Suppressor macrophage treated with lipopolysaccharide for 1 hour (primary cell): Measurements from ENCODE around the gene METTL6.
"Not testable (repeated sequence)": the region's sequence is repeated elsewhere in the genome, so short reads cannot be mapped to it uniquely, and the experiment has no call there.

Experiments used
- DNase-seq, 3 donors: peaks; one replicate each; pipeline ENCODE4 v3.0.0-alpha.2; 2020 to 2022

Gene METTL6

GRCh38 chr3:15403495-15403894 is 23.8 kb downstream of the METTL6 start:
- DNase-seq: peak in 1 of 3 donors; percentile 46

GRCh38 chr3:15401936-15402335 is 25.4 kb downstream of the METTL6 start:
- DNase-seq: no peak

- DNase-seq: no peak
These were observed 27.4 kb downstream of the METTL6 start for GRCh38 chr3:15399970-15400369.

- DNase-seq: peak in 1 of 3 donors; percentile 40
These were observed 28.6 kb downstream of the METTL6 start for GRCh38 chr3:15398731-15399133.

- not testable (repeated sequence) for DNase-seq
These were observed 34.1 kb downstream of the METTL6 start for GRCh38 chr3:15393252-15393651.

- DNase-seq: no peak
These were observed 36.3 kb downstream of the METTL6 start for GRCh38 chr3:15391007-15391406.

- no peak for DNase-seq
These were observed 36.9 kb downstream of the METTL6 start for GRCh38 chr3:15390460-15390859.

- not testable (repeated sequence) for DNase-seq
These were observed 39.0 kb downstream of the METTL6 start for GRCh38 chr3:15388335-15388734.

GRCh38 chr3:15387735-15388134 is 39.6 kb downstream of the METTL6 start:
- no peak for DNase-seq

- no peak for DNase-seq
These were observed 40.2 kb downstream of the METTL6 start for GRCh38 chr3:15387171-15387581.

- DNase-seq: peak; percentile 37 to 51 (median 50)
These were observed 40.7 kb downstream of the METTL6 start for GRCh38 chr3:15386654-15386955.

GRCh38 chr3:15385901-15386653 is 41.3 kb downstream of the METTL6 start:
- no peak for DNase-seq

- DNase-seq: not testable (repeated sequence)
These were observed 42.1 kb downstream of the METTL6 start for GRCh38 chr3:15385238-15385695.

GRCh38 chr3:15384510-15385237 is 42.7 kb downstream of the METTL6 start:
- no peak for DNase-seq

- DNase-seq: peak; percentile 45 to 48 (median 47)
These were observed 44.9 kb downstream of the METTL6 start for GRCh38 chr3:15382405-15382923.

GRCh38 chr3:15380980-15381890 is 46.1 kb downstream of the METTL6 start:
- no peak for DNase-seq

- DNase-seq: peak; percentile 96 to 98 (median 97)
These were observed 49.2 kb downstream of the METTL6 start for GRCh38 chr3:15377961-15378791.

GRCh38 chr3:15375461-15376000 is 51.8 kb downstream of the METTL6 start:
- DNase-seq: no peak

- no peak for DNase-seq
These were observed 54.4 kb downstream of the METTL6 start for GRCh38 chr3:15372918-15373317.

GRCh38 chr3:15368561-15369135 is 58.7 kb downstream of the METTL6 start:
- DNase-seq: no peak

- peak in 1 of 3 donors; percentile 32 for DNase-seq
These were observed 60.3 kb downstream of the METTL6 start for GRCh38 chr3:15367059-15367458.
